SKM-1 (cell line): ENCODE results near the gene COQ8A.

ENCODE experiments used
- DNase-seq: peaks from one replicate; lab custom pipeline; 2025; ENCODE audit not compliant: unreplicated experiment; lab: John Stamatoyannopoulos, UW

COQ8A gene

GRCh38 chr1:226971765-226972164 lies 31.7 kb downstream of the COQ8A start:
- no peak for DNase-seq

DNA sequence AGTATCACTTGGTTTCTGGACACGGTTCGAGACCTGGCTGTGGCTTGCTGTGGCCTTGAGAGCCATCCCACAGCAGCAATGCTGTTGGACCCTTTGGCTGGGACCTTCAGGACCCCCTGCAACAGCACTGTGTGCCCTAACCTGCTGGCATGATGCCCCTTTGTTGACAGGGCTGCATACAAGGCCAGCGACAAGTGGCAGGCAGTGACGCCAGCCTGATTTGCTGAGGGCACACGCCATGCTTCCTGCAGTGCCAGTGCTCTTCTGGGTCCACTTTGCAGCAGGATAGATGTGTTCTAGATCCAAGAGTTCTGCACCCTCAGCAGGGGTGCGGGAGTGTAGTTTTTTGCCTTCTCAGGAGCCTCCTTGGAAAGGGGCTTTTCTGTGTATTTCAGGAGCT lies 32.8 kb downstream of the COQ8A start:
- DNase-seq, result no peak

DNA sequence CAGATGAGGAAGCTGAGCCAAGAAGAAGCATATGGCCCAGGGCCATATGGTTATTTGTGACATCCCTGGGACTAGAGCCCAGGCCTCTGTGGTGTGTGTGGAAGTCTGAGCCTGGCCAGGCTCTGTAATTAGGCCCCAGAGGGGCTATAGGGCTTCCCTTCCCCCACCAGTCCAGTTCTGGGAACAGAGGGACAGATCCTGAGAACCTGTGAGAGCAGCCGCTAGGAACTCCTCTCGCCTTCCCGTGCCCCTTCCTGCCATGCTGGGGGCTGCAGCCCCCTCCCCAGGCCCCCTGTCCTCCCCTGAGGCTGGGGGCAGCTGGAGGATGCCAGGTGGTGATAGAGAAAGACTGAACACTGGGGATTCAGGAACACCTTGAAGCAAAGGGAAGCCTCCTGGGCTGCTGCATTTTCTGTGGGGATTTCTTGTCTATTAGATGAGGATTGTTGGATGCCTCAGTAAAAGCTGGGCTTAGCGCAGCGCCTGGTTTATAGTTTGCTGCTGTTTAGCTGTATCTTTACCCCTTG lies 33.3 kb downstream of the COQ8A start:
- no peak for DNase-seq

- DNase-seq, result no peak
Measured at GRCh38 chr1:226973898-226974543, 33.9 kb downstream of the COQ8A start.

GRCh38 chr1:226974544-226975258 lies 34.6 kb downstream of the COQ8A start:
- no peak for DNase-seq

DNA sequence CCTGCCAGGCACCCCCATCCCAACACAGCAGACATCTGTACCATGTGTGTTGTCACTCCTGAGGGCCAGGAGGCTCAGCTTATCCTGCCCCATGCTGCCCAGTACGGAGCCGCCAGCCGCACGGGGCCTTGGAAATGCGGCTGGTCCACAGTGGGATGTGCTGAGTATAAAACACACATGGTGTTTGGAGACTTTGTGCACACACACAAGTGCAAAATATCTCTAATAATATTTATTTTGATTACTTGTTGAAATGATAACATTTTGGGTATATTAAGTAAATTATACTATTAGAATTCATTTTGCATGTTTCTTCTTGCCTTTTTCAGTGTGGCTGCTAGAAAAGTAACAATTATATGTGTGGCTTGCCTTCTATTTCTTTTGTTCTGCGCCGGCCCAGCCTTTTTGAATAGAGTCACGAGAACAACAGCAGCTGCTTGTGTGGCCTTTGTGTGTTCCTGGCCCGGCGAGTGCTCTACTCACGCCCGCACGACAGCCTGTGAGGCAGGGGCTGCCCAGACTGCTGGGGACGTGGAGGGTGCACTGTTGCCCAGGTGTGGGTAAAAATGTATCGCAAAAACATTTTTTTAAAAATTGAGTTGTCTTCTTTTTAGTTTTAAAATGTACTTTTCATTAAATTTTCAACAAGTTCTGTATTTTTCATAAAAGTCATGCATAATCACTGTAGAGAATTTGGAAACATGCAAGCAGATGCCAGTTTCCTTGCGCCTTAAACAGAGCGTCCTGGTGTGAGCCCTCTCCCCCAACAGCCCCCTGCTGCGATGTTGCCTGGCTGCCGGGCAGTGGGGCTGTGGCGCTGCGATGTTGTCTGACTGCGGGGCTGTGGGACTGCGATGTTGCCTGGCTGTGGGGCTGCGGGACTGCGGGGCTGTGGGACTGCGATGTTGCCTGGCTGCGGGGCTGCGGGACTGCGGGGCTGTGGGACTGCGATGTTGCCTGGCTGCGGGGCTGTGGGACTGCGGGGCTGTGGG lies 35.5 kb downstream of the COQ8A start:
- DNase-seq, result no peak

DNA sequence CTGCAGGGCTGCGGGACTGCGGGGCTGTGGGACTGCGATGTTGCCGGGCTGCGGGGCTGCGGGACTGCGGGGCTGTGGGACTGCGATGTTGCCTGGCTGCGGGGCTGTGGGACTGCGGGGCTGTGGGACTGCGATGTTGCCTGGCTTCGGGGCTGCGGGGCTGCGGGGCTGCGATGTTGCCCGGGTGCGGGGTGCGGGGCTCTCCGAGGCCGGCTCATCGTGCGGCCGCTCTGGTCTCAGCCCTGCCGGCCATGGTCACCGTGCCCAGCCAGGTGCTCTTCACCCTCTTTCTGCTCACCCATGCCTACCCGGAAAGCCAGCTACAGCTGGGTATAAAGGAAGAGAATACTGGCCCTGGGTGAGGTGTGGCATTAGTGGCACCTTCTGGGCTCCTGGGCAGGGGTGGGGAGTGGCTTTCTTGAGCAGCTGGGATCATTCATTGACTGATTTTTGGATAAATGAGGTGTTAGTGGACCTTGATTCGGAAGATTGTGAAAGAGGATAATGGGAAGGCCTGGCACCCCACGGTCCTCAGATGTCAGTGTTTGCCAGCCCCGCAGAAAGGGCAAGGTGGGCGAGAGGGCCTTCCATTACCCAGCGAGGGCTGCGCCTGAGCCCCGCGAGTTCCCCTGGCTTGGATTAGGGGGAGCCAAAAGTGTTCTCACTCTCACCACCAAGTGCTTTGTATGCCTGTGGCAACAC lies 36.3 kb downstream of the COQ8A start:
- DNase-seq, result no peak

GRCh38 chr1:226976978-226977642 lies 37.0 kb downstream of the COQ8A start:
- DNase-seq, result no peak

DNA sequence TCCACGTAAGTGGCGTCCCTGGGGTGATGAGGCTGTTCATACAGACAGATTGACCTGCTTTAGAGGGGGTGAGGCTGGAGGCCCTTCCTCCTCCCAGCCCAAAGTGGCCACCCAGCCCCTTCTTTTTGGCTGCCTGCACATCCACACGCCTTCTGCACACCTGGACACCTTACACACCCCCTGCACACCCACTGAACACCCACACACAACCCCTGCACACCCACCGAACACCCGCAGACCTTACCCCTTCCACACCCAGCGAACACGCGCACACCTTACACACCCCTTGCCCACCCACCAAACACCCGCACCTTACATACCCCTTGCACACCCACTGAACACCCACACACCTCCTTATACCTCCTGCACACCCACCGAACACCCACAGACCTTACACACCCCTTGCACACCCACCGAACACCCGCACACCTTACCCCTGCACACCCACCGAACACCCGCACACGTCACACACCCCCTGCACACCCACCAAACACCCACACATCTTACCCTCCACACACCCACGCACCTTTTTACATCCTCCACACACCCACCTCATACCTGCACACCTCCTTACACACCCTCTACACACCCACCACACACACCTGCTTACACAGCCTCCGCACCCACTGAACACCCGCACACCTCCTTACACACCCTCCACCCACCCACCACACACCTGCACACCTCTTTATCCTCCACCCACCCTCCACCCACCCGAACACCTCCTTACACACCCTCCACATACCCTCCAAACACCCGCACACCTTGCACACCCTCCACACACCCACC lies 37.7 kb downstream of the COQ8A start:
- DNase-seq, result no peak

GRCh38 chr1:226978432-226979114 lies 38.5 kb downstream of the COQ8A start:
- DNase-seq, result no peak

- no peak for DNase-seq
Measured at GRCh38 chr1:226979115-226979516, 39.0 kb downstream of the COQ8A start.

GRCh38 chr1:226979517-226980121 lies 39.5 kb downstream of the COQ8A start:
- no peak for DNase-seq

- DNase-seq, result no peak
Measured at GRCh38 chr1:226980122-226980560, 40.0 kb downstream of the COQ8A start.

GRCh38 chr1:226980565-226981385 lies 40.7 kb downstream of the COQ8A start:
- DNase-seq, result no peak

DNA sequence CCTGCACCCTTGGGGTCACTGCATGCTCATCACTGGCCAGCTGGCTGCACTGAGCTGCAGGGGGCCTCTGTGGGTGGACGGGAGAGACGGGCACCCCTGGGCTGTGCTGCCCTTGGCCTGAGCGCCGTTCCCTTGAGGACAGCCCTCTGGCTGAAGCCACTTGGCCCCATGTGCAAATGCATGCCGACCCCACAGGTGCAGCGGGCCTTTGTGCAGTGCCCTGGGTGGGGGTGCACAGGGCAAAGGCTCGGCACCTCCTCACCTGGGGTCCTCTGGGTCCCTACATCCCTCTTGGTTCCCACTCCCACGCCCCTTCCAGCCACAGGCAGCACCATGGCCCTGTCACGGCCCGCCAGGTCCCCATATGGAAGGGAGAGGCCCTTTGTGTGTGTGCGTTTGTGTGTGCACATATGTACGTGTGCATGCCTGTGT lies 41.3 kb downstream of the COQ8A start:
- no peak for DNase-seq

DNA sequence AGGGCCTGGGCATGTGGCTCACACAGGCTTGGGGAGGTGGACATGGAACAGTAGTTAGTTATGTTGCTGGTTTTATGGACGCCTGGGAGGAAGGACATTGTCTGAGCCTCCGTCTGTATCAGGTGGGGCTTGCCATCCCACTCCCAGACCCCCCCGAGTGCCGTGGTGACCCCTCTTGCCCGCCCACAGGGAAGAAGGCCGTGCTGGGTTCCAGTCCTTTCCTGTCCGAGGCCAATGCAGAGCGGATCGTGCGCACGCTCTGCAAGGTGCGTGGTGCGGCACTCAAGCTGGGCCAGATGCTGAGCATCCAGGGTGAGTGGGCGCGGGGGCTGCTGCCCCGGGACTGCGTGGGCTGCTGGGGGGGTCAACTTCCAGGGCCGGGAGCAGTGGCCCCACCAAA lies 41.7 kb downstream of the COQ8A start:
- DNase-seq, result no peak

DNA sequence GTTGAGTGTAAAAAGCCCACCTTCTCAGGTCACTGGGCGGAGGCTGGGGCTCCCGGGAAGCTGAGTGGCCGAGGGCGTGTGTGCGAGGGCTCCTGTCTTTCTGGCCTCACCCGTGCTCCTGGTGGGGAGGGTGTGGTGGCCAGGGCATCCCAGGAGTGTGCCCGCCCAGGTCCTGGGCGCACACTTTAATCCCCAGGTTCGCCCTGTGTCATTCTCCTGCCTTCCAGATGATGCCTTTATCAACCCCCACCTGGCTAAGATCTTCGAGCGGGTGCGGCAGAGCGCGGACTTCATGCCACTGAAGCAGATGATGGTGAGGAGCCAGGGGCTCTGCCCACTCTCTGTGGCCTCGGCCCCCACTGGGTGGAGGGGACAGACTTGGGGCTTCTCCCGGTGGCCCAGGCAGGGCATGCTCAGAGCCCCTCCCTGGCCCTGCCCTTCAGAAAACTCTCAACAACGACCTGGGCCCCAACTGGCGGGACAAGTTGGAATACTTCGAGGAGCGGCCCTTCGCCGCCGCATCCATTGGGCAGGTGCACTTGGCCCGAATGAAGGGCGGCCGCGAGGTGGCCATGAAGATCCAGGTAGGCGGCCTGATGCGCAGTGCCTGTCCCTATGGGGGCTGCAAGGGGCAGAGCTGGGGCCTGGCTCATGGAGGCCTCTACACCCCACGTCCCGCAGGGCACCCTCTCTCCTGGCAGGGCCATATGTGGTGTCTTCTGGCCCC lies 42.5 kb downstream of the COQ8A start:
- DNase-seq, result no peak
